Astrocyte (in vitro differentiated cells and primary cell): Measurements from ENCODE around the gene FRMD3. TPM values are rescaled to one million over a fixed set of nuclear protein-coding genes. Genes with fewer than 3 reads are reported as not detected.
A peak's percentile ranks its signal among the peaks of the same experiment; 100 is the strongest.

Experiments used
- DNase-seq: peaks from one replicate; pipeline ENCODE4 v3.0.0-alpha.2; 2010; ENCODE audit warnings: low read depth
- FAIRE-seq: peaks from 2 replicates; lab custom pipeline; 2011; peaks lifted over from hg19 to GRCh38; lab: Jason Lieb, UNC
- H2AFZ ChIP-seq: 2 replicates; pipeline ENCODE4 v1.6.0; 2012; ENCODE audit warnings: low read depth, low read length, inconsistent platforms
- H3K27ac ChIP-seq: 2 replicates; pipeline ENCODE4 v1.5.1; 2011; ENCODE audit warnings: low read depth, low read length, inconsistent platforms
- H3K27me3 ChIP-seq: 2 replicates; pipeline ENCODE4 v1.6.0; 2011; ENCODE audit warnings: low read length, inconsistent platforms; ENCODE audit not compliant: insufficient read depth
- H3K36me3 ChIP-seq: 2 replicates; pipeline ENCODE4 v1.5.1; 2011; ENCODE audit warnings: low read length, inconsistent platforms; ENCODE audit not compliant: insufficient read depth
- H3K4me1 ChIP-seq: 2 replicates; pipeline ENCODE4 v1.5.1; 2011; ENCODE audit warnings: low read length, inconsistent platforms; ENCODE audit not compliant: insufficient read depth
- H3K4me2 ChIP-seq: 2 replicates; pipeline ENCODE4 v1.6.0; 2012; ENCODE audit warnings: low read length, inconsistent platforms
- H3K4me3 ChIP-seq: 2 replicates; pipeline ENCODE4 v1.5.1; 2011; ENCODE audit warnings: low read depth, mild to moderate bottlenecking, low read length, inconsistent platforms; ENCODE audit not compliant: insufficient read depth
- H3K79me2 ChIP-seq: 2 replicates; pipeline ENCODE4 v1.6.0; 2012; ENCODE audit warnings: mild to moderate bottlenecking, low read length, inconsistent platforms; ENCODE audit not compliant: insufficient read depth
- H3K9ac ChIP-seq: 2 replicates; pipeline ENCODE4 v1.6.0; 2012; ENCODE audit warnings: mild to moderate bottlenecking, low read length, inconsistent platforms
- H3K9me3 ChIP-seq: 2 replicates; pipeline ENCODE4 v1.5.1; 2012; ENCODE audit warnings: low read depth, mild to moderate bottlenecking, low read length, inconsistent platforms; ENCODE audit not compliant: insufficient read depth
- H4K20me1 ChIP-seq: 2 replicates; pipeline ENCODE4 v1.6.0; 2012; ENCODE audit warnings: low read length, inconsistent platforms; ENCODE audit not compliant: insufficient read depth
- H3K27ac Mint-ChIP-seq: one replicate; pipeline ENCODE4 v1.8.0; 2021; ENCODE audit warnings: mild to moderate bottlenecking, mixed read lengths; ENCODE audit not compliant: unreplicated experiment
- H3K27me3 Mint-ChIP-seq: one replicate; pipeline ENCODE4 v1.8.0; 2021; ENCODE audit warnings: low read depth, mixed read lengths; ENCODE audit not compliant: unreplicated experiment
- H3K36me3 Mint-ChIP-seq: one replicate; pipeline ENCODE4 v1.8.0; 2021; ENCODE audit warnings: low read depth, mixed read lengths; ENCODE audit not compliant: unreplicated experiment
- H3K4me1 Mint-ChIP-seq: one replicate; pipeline ENCODE4 v1.8.0; 2021; ENCODE audit warnings: low read depth, mixed read lengths; ENCODE audit not compliant: unreplicated experiment
- H3K4me3 Mint-ChIP-seq: one replicate; pipeline ENCODE4 v1.8.0; 2021; ENCODE audit warnings: mild to moderate bottlenecking, moderate library complexity, mixed read lengths; ENCODE audit not compliant: unreplicated experiment
- H3K9me3 Mint-ChIP-seq: one replicate; pipeline ENCODE4 v1.8.0; 2021; ENCODE audit warnings: mild to moderate bottlenecking, mixed read lengths; ENCODE audit not compliant: unreplicated experiment
- EZH2 ChIP-seq: IDR thresholded peaks from 2 replicates; pipeline ENCODE4 v1.6.1; 2012; ENCODE audit warnings: mild to moderate bottlenecking, low read length, inconsistent platforms; ENCODE audit not compliant: insufficient read depth
- total RNA-seq: library from RNA; stranded (reverse); gene quantifications from 2 replicates; pipeline ENCODE4 v1.2.1, GENCODE V29; 2021
- TF ChIP-seq, protein P1 (sequence below): IDR thresholded peaks from 2 replicates; pipeline ENCODE4 v1.5.1; 2011; ENCODE audit warnings: low read depth, mild to moderate bottlenecking, inconsistent platforms, low read length, moderate library complexity; ENCODE audit not compliant: insufficient read depth

The FRMD3 gene
- total RNA-seq, 1 donor from 2014 or later: 0.39 TPM

- no peak for FAIRE-seq
- Mint-ChIP-seq H3K9me3 (peaks cover 6% of the 10 kb centered on the region), H3K36me3 (no peaks in the 10 kb centered on the region), H3K4me1 (peaks cover 18% of the 10 kb centered on the region), H3K27me3 (no peaks in the 10 kb centered on the region), H3K27ac (no peak overlapping the region), H3K4me3 (peak overlapping the region; percentile 57)
- no peak overlapping the region for H3K27ac ChIP-seq
- peaks cover 3% of the 10 kb centered on the region for H3K27me3 ChIP-seq
- no peaks in the 10 kb centered on the region for H4K20me1 ChIP-seq
- TF ChIP-seq EZH2: no peak
- TF ChIP-seq, protein P1, sequence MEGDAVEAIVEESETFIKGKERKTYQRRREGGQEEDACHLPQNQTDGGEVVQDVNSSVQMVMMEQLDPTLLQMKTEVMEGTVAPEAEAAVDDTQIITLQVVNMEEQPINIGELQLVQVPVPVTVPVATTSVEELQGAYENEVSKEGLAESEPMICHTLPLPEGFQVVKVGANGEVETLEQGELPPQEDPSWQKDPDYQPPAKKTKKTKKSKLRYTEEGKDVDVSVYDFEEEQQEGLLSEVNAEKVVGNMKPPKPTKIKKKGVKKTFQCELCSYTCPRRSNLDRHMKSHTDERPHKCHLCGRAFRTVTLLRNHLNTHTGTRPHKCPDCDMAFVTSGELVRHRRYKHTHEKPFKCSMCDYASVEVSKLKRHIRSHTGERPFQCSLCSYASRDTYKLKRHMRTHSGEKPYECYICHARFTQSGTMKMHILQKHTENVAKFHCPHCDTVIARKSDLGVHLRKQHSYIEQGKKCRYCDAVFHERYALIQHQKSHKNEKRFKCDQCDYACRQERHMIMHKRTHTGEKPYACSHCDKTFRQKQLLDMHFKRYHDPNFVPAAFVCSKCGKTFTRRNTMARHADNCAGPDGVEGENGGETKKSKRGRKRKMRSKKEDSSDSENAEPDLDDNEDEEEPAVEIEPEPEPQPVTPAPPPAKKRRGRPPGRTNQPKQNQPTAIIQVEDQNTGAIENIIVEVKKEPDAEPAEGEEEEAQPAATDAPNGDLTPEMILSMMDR: no peak
- H3K9me3 ChIP-seq: no peaks in the 10 kb centered on the region
- H3K79me2 ChIP-seq: no peaks in the 10 kb centered on the region
- H3K9ac ChIP-seq: no peak overlapping the region
- H3K4me3 ChIP-seq: no peak overlapping the region
- H3K36me3 ChIP-seq: no peaks in the 10 kb centered on the region
- DNase-seq: no peak
- H3K4me2 ChIP-seq: peak overlapping the region; percentile 92
- peaks cover 18% of the 10 kb centered on the region for H3K4me1 ChIP-seq
- no peak overlapping the region for H2AFZ ChIP-seq
These were observed 319.6 kb downstream of the FRMD3 start for GRCh38 chr9:83218411-83219090.

DNA sequence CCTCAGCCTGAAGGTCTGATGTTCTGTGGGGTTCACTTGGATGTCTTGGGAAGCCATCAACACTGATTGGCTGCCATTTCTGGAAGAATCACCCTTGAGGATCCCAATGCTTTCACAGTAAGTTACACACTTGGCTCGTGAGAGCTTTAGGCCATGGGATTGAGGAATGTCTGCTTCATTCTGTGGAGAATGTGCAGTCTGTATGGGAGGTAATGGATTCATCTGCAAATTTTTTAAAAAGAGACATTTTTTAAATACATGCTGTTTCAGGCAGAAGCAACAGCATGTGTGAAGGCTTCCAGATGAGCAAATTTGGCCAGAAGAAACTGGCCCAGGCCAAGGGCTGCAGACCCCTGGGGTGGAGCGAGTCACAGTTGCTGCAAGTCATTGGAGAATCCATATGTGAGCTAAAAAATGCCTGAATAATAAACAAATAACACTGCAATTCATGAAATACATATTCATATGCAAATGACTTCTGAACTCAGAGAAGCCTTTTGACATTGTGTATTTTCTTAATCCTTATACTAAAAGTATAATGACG, 328.9 kb downstream of the FRMD3 start:
- H4K20me1 ChIP-seq: no peaks in the 10 kb centered on the region
- Mint-ChIP-seq H3K27ac (no peak overlapping the region), H3K9me3 (peaks cover 2% of the 10 kb centered on the region), H3K4me1 (peaks cover 10% of the 10 kb centered on the region), H3K4me3 (no peak overlapping the region), H3K27me3 (peaks cover 4% of the 10 kb centered on the region), H3K36me3 (no peaks in the 10 kb centered on the region)
- H3K4me3 ChIP-seq: no peak overlapping the region
- no peaks in the 10 kb centered on the region for H3K9me3 ChIP-seq
- H3K27me3 ChIP-seq: no peaks in the 10 kb centered on the region
- H2AFZ ChIP-seq: no peak overlapping the region
- no peak for DNase-seq
- no peak overlapping the region for H3K9ac ChIP-seq
- no peak overlapping the region for H3K27ac ChIP-seq
- TF ChIP-seq EZH2: no peak
- TF ChIP-seq, protein P1: no peak
- no peaks in the 10 kb centered on the region for H3K79me2 ChIP-seq
- no peak overlapping the region for H3K4me2 ChIP-seq
- H3K4me1 ChIP-seq: no peaks in the 10 kb centered on the region
- FAIRE-seq: no peak
- no peaks in the 10 kb centered on the region for H3K36me3 ChIP-seq
